ACHN (cell line): ENCODE data around the gene LRRC18.

Experiments
- DNase-seq: peaks from one replicate; pipeline ENCODE4 v3.0.0-alpha.2; 2015
- in situ Hi-C: cut with HindIII; loops from 2 replicates; pipeline ENCODE4 v1.10.0; 2017; ENCODE audit warnings: low sequenced_read_pairs, low pct_ligation_motif_present, low pct_unique_long_range_greater_than_20kb

Gene LRRC18

DNA sequence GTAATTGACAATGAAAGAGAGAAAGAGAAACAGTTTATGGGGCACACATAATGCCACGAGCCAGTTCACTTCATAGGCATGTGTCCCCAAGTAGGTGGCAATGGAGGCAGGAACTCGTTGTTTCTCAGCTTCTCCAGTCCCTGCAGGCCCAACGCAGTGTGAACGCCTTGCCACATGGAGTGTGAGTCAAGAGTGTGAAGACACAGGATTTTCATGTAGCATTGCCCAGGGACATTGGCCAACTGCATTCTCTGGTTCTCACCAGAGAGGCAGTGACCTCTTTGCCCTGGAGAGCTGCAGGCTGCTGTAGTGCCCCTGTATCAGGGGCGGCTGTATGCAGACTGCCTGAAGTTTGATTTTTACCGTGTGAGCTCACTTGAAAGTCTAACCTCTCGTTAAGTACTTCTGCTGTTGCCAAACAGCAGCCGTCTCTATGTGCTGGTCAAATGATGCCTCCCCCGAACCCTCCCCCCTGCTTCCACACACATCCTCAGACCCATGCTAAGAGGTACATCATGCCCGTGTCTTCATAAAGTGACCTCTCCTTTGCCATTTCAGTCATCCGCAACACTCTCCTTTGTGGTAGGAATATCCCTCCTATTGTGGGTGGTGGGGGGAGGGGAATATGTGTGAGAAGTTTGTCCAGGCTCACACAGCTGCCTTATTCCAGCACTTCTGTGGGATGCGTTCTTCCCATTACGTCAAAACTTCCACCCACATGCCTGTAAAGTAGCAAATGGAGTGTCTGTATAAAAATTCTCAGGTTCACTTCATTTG, 12.7 kb downstream of the LRRC18 start:
- DNase-seq = no peak
- in situ Hi-C loops = no loop called here

GRCh38 chr10:48926255-48926654, 13.4 kb downstream of the LRRC18 start:
- in situ Hi-C loops = no loop called here
- no peak for DNase-seq

DNA sequence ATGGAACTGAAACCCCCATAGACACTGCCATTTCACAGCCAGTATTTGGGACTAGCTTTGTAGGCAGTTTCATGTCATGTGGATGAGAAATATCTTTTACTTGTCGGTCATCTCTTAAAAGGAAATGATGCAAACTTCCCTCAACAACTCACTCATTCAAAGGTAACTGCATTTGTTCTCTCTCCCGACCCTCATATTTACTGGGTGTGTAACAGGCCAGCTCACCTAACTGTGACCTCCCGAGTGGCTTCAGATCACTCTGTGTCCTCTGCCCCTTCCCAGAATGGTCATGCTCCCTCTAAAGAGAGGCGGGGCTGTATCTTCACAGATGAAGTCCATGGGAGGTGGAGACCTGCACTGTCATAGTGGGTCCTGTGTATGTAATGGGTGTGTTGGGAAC, 14.7 kb downstream of the LRRC18 start:
- DNase-seq = no peak

DNA sequence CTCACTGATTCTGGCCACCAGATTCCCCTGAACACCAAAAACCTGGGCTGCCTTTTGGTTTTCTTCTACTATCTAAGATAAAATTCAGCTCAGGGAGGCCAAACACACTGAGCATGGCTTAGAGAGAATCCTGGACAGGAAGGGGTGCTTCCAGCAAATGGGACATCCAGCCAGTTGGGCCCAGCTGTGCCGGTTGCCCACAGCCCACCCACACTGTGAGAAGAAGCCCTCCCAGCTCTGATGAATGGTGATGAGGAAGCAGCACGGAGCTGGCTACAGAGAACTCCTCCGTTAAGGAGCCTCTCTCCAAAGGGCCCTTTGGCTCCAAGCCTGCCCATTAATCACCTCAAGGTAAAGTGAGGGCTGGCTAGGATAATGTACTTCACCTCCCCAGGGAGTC, 15.9 kb downstream of the LRRC18 start:
- in situ Hi-C loops = no loop called here
- no peak for DNase-seq

More for the DNA sequence above, 14.7 kb downstream of the LRRC18 start:
- in situ Hi-C loops = no loop called here

GRCh38 chr10:48913674-48914073, 26.0 kb downstream of the LRRC18 start:
- DNase-seq = no peak
- in situ Hi-C loops = no loop called here

- in situ Hi-C loops = no loop called here
- DNase-seq = no peak
Measured at GRCh38 chr10:48910548-48910947, 29.1 kb downstream of the LRRC18 start.

GRCh38 chr10:48907730-48908129, 31.9 kb downstream of the LRRC18 start:
- in situ Hi-C loops = no loop called here
- no peak for DNase-seq

- no peak for DNase-seq
- in situ Hi-C loops = no loop called here
Measured at GRCh38 chr10:48906841-48907240, 32.8 kb downstream of the LRRC18 start.

- in situ Hi-C loops = no loop called here
- DNase-seq = no peak
Measured at GRCh38 chr10:48905311-48905710, 34.3 kb downstream of the LRRC18 start.

- in situ Hi-C loops = no loop called here
- no peak for DNase-seq
Measured at GRCh38 chr10:48904861-48905260, 34.8 kb downstream of the LRRC18 start.

DNA sequence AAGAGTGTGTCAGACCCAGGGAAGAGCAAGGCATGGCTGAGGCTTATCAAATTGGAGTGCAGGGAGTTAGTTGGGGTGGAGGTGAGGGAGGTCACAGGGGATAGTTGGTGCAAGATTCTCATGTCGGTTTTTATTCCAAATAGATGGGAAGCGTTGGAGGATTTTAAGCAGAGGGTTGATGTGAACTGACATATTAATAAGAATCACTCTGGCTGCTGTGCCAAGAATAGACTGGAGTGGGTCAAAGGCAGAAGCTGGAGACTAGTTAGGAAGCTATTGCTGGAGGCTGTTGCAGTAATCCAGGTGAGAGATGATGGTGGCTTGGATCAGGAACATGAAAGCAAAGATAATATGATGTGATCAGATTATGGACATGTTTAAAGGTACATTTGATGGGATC, 36.5 kb downstream of the LRRC18 start:
- in situ Hi-C loops = no loop called here
- no peak for DNase-seq

DNA sequence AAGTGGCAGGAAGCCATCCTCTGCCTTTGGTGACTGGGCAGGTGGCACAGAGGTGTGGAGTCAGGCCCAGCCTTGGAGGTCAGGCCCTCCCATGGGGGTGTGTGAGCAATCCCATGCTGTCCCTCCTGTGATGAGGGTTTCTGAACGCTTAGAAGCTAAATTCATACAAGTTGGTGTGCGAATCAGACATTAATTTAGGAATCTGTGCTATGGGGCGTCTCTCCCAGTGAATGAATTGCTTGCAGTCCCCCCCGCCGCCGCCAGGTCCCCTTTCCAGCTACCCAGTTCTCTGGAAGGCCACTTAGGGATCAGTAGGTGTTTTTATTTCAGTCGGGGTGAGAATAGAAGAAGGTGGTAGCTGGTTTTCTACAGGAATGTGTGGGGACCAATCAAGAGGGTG, 37.5 kb downstream of the LRRC18 start:
- in situ Hi-C loops = no loop called here
- DNase-seq = no peak

DNA sequence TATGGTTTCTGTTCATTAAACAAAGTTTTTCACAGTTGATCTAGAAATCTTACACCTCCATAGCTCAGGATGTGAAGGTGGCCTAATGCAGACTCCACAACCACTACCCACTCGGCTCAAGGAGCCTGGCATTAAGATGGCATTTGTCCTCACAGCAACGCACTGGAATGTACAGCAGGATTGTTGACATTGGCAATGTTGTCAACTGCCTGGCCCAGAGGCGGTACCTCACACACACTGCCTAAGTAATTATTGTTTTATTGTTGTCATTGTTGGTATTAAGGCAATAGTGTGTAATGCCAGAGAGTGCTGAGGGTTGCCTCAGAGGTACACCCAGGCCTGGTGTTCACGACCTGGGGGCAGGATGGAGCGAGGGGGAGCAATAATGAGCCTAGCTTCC, 38.3 kb downstream of the LRRC18 start:
- in situ Hi-C loops = no loop called here
- DNase-seq = no peak

DNA sequence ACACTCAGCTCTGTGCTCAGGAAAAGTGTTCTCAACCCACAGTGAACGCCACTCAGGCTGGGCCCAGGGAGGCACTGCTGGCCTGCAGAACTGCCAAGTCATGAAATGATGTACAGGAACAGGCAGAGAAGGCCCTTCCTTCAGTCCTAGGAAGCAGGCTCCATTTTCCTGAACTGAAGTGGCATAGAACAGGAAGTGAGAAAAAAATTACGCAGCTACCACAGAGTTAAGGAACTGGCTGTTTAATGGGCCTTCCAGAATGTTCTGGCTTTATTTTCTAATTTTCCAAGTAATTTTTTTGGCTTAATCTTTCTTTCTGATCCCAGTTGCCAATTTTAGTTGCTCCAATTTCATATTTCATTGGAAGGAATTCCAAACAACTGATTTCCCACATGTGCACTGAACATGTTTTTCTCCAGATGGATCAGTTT, 39.3 kb downstream of the LRRC18 start:
- no peak for DNase-seq
- in situ Hi-C loops = no loop called here

- in situ Hi-C loops = no loop called here
- no peak for DNase-seq
Measured at GRCh38 chr10:48899781-48900180, 39.9 kb downstream of the LRRC18 start.

- in situ Hi-C loops = no loop called here
- no peak for DNase-seq
Measured at GRCh38 chr10:48898426-48898825, 41.2 kb downstream of the LRRC18 start.

DNA sequence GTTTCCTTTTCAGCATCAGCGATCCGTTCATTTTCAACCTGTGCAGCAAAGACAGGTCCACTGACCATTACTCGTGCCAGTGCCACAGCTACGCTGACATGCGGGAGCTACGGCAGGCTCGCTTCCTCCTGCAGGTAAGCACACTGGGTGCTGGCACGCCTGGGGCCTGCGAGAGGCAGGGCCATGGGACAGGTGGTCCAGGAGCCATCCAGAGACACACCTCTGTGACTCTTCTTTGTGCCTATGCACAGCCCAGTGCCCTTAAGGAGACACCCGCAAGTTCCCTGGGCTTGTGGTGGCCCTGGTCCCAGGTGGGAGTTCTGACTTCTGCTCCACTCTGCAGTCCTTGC, 42.2 kb downstream of the LRRC18 start:
- DNase-seq = no peak
- in situ Hi-C loops = no loop called here

DNA sequence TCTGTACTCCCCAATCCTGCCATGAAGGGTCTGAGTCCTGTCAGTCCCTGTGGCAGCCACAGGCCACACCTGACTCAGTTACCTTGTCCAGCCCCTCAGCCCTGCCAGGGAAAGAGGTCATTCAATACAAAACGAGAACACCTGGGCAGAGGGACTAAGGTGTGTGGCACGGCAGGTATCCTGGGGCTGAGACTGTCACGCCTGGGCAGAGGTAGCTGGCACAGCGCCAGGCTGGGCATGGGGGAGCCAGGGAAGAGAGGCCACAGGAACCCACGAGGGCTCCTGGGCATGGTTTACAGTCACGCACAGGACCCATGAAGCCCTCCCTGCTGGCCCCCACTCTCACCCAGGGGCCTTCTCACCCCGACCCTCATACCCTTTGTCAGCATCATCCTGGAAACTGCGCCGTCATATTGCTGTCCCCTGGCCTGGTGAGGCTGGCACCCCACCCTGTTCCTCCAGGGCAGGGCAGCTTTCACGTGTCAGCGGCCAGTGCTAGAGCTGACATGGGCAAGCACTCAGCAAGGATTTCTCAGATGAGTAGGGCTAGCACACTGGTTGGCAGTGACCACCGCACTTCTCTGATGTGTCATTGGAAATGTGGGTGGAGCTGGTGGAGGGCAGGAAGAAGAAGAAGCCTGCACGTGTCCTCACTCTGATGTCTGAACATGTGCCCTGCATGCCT, 42.7 kb downstream of the LRRC18 start:
- no peak for DNase-seq

DNA sequence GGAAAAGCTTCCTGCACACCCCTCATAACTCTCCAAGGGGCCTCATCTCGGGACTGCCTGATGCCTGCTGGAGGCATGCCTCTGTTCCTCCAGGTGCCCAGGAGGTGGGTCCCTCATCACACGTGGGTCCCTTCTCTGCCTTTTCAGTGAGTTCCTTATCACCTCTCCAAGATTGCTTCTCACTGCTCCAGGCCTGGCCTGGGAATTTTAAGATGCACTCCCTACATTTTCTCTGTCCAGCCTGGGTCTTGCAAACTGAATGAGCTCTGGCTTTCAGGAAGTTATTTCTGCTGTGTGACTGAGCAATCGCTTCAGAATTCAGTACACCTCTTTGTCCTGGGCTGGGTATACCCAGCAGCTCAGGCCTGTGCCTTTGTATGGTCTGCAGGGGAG, 43.8 kb downstream of the LRRC18 start:
- DNase-seq = no peak
- in situ Hi-C loops = no loop called here

More for the DNA sequence above, 42.7 kb downstream of the LRRC18 start:
- in situ Hi-C loops = no loop called here
